NOMO-1 treated with dmso at 0.1 percent for 144 hours (cell line): ENCODE data around the gene TXNL4A.
"Not testable (repeated sequence)": the region's sequence is repeated elsewhere in the genome, so short reads cannot be mapped to it uniquely, and the experiment has no call there.

Experiments
- DNase-seq: peaks from one replicate; lab custom pipeline; 2025; ENCODE audit not compliant: unreplicated experiment; lab: John Stamatoyannopoulos, UW

Gene TXNL4A

DNA sequence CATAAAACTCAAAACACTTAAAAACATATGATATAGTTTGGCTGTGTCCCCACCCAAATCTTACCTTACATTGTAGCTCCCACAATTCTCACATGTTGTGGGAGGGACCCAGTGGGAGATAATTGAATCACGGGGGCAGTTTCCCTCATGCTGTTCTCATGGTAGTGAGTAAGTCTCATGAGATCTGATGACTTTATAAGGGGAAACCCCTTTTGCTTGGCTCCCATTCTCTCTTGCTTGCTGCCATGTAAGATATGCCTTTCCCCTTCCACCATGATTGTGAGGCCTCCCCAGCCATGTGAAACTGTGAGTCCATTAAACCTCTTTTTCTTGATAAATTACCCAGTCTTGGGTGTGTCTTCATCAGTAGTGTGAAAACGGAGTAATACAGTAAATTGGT is 11.3 kb upstream of the TXNL4A start:
- not testable (repeated sequence) for DNase-seq

DNA sequence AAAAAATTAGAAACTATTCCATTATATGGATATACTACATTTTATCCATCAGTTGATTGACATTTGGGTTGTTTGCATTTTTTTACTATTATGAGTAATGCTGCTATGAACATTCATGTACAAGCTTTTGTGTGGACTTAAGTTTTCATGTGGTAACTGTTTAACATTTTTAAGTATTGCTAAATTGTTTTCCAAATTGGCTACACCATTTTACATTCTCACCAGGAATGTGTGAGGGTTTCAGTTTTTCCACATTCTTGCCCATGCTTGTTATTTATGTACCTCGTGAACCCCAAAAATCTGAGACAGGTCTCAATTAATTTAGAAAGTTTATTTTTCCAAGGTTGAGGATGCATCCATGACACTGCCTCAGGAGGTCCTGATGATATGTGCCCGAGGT is 3.1 kb upstream of the TXNL4A start:
- no peak for DNase-seq

DNA sequence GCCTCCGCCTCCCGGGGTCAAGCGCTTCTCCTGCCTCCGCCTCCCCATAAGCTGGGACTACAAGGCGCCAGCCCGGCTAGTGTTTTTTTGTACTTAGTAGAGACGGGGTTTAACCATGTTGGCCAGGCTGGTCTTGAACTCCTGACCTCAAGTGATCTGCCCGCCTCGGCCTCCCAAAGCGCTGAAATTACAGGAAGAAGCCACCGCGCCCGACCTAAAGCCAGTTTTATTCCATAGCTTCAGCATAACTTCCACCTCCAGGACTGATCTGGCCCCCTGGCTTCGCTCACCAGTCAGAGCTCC is 783 bp upstream of the TXNL4A start:
- DNase-seq, result no peak

DNA sequence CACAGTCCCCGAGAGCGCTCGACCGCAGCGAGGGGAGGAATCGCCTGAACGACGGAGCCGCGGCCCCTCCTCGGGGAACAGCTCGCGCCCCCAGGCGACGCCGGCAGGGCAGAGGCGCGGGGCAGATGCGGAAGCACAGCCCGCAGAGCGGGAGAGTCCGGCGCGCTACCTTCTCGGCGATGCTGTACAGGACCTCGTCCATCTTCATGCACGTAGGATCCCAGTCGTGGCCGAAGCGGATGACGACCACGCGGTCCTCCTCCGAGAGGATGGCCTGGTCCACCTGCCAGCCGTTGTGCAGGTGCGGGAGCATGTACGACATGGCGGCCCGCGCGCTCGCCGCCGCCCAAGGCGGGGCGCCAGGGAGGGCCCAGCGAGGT is 302 bp downstream of the TXNL4A start:
- DNase-seq, result peak; percentile 70

DNA sequence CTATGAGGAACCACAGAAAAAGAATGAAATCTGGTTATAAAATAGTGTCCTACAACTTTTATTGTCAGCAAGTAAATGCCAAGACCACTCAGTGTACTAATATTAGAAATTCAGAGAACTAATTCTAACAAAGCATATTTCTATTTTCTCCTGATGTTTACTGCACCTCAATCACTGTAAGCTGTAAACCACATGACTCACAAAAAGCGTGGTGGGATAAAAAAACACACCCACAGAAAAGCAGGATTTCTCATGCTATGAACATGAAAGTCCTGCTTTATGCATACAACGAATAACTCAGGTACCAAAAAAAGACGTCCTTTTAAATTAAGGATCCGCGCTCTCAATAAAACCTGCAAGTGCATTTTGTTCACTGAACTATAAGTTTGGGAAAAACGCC is 797 bp downstream of the TXNL4A start:
- DNase-seq, result no peak

DNA sequence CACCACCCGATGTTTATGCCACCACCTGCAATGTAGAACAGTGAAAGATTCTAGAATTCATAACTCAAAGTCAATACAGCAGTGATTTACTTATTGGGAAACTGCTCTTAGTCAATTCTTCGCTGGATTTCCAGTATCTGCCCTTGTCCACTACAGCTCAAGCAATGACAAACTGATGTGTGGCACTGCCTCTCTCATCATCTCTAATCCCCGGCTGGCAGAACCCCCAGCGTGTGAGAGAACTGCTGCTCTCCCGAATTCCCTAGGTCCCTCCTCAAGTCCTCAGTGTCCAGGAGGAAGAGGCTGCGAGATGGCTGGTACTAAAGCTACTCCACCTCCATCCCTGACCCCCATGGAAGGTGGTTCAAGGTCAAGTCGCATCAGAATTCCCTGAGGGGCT is 1.6 kb downstream of the TXNL4A start:
- no peak for DNase-seq

DNA sequence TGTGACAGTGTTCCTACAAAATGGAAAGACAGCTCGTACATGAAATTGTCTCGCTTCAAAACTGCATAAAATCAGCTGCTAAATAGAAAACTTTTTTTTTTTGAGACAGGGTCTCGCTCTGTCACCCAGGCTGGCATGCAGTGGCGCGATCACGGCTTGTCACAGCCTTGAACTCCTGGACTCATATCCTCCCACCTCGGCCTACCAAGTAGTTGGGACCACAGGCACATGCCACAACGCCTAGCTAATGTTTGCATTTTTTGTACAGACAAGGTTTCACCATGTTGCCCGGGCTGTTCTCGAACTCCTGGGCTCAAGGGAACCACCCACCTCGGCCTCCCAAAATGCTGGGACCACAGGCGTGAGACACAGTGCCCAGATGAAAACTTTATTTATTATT is 3.2 kb downstream of the TXNL4A start:
- DNase-seq, result no peak

DNA sequence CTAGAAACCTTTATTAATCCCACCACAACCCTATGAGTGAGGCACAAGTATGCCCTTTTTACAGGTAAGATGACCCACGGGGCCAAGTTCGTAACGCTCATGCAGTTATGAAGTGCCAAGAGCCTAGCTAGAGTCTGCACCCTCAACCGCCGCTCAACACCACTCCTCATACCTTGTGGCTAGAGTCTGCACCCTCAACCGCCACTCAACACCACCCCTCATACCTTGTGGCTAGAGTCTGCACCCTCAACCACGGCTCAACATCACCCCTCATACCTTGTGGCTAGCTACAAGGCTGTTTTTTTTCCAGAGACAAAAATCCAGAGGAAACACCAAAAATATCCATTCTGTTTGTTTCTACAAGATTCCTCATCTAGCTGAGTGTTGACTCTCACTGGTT is 4.6 kb downstream of the TXNL4A start:
- DNase-seq, result no peak

DNA sequence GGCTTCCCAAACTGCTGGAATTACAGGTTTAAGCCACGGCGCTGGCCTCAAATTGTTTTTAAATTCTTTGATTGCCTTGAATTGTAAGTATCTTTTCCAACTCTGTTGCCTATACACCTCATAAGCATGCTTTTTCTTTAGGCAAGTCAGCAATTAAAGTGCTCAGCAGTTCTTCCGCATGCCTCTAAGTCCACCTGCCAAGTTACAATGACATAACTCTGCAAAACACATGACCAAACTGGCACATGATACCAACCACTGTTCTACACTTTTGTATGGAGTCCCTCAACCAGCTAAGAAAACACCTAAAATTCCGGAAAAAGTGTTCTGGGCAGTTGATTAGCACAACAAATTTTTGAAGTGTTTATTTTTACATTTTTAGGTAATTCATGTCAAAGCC is 5.1 kb downstream of the TXNL4A start:
- no peak for DNase-seq

DNA sequence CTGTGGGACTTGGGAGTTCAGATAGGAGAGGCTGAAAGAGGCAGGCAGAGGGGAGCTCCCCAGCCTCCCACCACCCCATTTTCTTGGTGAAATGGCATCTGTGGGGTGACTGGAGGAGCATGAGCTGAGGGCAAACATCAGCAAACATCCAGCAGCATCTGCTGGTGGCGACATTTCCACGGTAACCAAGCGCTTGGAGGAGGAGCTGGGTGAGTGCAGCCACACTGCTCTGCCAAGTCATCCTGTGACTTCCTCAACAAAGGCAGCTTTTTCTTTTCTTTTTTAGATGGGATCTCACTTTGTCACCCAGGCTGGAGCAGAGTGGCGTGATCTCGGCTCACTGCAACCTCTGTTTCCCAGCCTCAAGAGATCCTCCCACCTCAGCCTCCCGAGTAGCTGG is 5.6 kb downstream of the TXNL4A start:
- no peak for DNase-seq

DNA sequence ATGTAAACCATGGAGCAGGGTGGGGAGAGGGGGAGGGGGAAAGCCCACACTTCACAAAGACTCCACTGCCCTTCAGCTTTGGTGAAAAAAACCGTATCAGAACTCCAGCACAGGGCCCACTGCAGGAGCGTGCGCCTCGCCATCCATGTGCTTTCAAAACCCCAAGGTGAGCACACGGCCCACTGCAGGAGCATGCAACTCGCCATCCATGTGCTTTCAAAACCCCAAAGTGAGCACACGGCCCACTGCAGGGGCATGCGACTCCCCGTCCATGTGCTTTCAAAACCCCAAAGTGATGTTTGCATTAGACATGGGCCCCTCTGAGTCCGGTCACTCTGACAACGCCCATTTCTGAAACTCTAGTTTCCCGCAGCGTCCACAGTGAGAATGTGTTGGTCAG is 7.8 kb downstream of the TXNL4A start:
- DNase-seq, result no peak

DNA sequence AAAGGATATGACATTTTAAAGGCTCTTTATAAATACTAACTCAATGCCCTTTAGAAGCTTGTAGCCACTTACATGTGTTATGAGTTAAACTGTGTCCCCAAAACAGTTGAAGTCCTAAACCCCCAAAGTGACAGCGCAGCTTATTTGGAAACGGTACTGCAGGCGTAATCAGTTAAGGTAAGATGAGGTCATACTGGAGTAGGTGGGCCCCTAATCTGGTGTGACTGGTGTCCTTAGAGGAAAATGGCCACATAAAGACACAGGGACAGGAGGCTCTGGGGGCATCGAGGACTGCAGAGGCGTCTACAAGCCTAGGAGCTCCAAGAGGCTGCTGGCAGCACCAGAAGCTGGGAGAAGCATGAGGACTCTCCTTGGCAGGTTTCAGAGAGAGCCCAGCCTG is 8.5 kb downstream of the TXNL4A start:
- no peak for DNase-seq

DNA sequence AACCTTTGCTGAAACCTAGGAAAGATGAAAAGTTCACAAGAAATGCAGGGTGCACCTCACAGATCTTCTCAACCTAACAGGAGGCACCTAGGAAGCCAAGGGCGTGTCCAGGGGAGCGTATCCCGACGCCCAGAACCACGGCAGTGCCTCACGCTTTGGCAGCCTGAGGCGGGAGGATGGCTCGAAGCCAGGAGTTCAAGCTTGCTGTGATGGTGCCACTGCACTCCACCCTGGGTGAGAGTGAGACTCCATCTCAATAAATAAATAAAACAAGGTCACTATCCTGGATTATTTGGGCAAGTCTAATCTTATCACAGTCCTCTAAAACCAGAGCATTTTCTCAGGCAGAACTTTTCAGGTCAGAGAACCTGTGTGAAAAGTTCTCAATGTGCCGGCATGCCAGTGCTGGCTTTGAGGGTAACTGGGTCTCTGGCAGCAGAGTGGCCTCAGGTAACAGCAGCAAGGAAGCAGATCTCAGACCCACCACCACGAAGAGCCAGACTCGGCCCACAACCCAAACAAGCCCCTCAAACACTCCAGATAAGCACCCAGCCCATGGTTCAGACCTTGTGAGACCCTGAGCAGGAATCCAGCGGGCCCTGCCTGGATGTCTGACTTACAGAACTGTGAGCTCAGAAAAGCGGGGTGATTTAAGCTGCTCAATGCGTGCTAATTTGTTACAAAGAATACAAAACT is 12.2 kb downstream of the TXNL4A start:
- no peak for DNase-seq

DNA sequence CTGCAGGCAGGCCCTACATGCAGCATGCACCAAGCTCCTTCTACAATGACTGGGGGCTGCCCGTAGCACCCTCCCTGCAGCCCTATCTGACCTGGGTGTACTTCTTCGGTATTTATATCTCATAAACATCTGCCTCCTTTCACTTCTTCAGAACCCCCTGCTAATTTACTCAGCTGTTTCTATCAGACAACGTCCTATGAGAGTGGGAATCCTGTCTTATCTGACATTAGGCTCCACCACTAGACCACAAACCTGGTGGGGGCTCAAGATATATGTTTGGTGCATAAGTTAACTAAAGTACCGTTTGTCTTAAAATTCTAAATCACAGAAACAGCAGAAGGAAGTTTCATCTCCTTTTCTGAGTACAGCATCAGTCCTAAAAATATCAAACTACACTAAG is 13.3 kb downstream of the TXNL4A start:
- no peak for DNase-seq

DNA sequence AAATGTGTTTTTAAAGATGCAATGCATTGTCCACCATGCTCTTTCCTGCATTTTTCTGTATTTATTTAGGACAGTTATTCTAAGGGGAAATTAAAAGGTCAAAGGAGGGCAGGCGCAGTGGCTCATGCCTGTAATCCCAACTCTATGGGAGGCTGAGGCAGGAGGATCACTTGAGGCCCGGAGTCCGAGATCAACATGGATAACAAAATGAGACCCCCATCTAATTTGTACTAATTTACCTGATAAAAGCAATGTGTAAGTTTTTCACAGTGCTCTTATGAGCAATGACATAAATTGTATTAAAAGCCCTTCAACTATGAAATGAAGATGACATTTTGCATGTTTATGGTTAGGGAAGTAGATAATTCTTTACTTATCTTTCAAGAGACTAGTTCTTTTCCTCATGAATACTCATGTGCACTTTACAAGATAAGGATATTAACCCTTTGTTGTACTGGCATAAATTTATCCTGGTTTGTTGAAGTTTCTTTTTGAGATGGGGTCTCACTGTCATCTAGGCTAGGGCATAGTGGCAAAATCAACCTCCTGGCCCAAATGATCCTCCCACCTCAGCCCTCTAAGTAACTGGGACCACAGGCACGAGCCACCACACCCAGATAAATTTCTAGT is 14.2 kb downstream of the TXNL4A start:
- no peak for DNase-seq

DNA sequence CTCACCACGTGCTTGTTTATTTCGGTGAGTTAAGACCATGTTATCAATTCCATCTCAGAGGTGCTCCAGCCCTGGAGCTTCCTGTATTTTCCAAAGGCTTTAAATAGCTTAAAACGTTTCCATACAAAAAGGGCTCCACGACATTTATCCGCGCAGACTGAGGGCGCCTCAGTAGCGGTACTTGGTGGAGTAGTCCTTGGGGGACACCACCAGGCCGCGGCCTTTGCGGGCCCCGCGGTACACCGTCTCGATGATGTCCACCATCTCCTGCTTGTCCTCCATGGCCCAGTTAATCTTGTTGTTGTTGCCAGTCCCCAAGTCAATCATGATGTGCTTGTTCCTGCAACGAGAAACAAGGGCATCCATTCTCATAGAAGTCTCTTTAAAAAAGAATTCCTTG is 14.8 kb downstream of the TXNL4A start:
- DNase-seq, result no peak

DNA sequence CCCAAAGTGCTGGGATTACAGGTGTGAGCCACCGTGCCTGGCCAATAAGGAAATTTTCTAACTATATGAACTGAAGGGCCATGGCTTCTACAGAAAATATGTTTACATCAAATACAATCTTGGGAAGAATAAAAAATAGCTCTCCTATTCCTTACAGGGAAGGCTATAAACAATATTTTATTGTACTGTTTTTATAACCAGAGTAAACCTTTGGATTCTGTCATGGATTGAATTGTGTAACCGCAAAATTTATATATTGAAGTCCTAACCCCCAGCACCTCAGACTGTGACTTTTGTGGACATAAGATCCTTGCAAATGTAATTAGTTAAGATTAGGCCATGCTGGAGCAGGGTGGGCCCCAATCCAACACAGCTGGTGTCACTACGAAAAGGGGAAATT is 15.6 kb downstream of the TXNL4A start:
- DNase-seq, result no peak

DNA sequence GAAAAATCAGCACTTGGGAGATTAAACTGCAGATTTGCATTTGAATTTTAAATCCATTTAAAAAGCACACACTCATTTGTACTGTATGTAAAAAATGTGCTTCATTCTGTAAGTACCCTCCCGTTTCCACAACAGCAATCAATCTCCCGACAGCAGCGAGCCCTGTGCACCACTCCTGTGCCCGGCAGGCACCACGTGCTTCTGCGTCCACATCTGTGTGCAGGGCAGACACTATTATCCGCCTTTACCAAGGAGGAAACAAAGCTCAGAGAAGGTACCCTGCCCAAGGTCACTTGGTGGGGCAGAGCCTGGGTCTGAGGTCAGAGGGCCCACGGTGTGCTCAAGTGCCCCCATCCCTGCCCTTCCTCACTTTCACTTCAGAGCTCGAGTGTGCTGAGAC is 16.4 kb downstream of the TXNL4A start:
- no peak for DNase-seq

DNA sequence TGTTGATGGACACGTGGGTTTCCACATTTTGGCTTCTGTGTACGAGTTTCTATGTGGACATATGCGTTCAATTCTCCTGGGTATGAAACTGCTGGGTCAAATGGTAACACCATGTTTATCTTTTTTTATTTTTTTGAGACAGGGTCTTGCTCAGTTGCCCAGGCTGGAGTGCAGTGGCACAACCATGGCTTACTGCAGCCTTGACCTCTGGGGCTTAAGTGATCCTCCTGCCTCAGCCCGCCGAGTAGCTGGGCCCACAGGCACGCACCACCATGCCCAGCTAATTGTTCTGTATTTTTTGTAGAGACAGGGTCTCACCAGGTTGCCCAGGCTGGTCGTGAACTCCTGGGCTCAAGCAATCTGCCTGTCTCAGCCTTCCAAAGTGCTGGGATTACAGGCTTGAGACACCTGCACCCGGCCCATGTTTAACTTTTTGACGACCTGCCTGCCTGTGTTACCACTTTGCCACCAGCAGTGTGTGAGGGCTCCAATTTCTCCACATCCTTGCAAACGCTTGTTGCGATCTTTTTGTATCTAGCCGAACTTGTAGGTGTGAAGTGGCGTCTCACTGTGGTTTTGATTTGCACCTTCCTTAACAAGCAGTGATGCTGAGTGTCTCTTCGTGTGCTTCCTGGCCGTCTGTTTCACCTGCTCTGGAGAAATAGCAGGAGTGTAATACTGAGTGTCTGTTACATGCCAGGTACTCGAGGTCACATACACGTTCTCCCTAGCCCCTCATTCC is 17.0 kb downstream of the TXNL4A start:
- DNase-seq, result no peak

DNA sequence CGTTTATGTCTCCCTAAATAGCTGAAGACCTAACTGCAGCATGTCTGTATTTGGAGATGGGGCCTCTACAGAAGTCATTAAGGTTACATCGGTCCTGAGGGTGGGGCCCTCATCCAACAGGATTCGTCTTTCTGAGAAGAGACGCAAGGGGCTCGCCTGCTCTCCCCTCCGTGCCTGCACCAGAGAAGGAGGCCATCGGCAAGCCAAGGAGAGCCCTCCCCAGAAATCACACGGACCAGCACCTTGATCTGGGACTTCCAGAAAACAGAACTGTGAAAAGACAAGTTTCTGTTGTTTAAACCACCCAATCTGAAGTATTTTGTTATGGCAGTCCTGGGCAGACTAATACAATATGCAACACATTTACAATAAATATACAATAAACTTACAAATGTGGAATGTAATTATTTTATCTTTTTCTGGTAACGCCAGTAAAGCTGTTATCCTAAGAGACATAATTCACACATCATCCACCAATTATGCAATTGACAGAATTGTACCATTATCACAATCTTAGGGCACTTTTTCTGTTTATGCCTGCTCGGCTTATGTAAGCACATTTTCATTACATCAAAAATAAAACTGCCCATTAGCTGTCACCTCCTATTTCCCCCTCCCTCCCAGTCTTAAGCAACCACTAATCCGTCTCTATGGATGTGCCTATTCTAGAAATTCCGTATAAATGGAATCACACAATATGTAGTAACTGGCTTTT is 17.8 kb downstream of the TXNL4A start:
- no peak for DNase-seq

DNA sequence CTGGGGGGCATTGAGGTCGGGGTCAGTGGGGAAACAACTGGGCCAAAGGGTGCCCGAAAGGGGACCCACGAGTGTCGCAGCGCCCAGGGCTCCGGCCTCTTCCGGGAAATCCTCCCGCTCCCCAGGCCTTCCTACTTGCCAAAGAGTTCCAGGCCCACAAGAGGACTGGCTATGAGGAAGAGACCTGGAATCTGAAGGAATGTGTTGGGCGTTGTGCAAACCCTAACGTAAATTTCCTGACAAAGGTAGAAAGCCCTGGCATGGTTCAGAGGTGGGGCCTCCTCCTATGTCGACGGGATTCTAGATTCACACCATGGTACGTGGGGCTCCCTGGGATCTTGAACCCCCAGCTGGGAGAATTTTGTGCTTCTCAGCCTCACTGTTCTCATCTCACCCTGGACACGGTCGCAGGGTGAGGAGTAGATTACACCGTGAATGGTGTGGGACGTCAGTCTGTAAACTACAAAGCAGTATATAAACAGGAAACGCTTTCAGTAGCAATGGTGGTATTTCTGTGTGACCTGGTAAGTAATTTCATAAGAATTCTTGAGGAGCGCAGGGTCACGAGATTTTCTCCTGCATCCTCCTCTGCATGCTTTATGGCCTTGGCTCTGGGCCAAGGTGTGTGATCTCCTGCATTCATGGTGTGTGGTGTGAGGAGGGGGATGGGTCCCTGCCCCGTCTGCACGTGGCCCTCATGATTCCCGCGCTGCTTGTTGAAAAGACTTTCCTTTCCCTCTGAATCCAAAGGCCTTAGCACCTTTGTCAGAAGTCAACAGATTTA is 23.1 kb downstream of the TXNL4A start:
- DNase-seq, result no peak
